Calu3 (cell line): ENCODE data around the gene DIP2A. TPM values are rescaled to one million over a fixed set of nuclear protein-coding genes. Genes with fewer than 3 reads are reported as not detected.

Experiments
- Bru-seq: library from RNA; stranded (reverse); fragments of 400-500 nt; gene quantifications from one replicate; lab custom pipeline; 2021; lab: Mats Ljungman, UMichigan
- BruChase-seq, 2 experiments: library from RNA; stranded (reverse); fragments of 400-500 nt; gene quantifications; one replicate each; lab custom pipeline; 2021; lab: Mats Ljungman, UMichigan
- BruUV-seq: library from RNA; stranded (reverse); fragments of 400-500 nt; replicated peaks from 2 replicates; lab custom pipeline; 2021; lab: Mats Ljungman, UMichigan
- CTCF ChIA-PET: fragments of 300-600 bp; sonication (Branson Sonifier 250); formaldehyde crosslinking; loops from one replicate; lab custom pipeline; 2022; ENCODE audit warnings: antibody characterized with exemption; lab: Charles Lee
- DNase-seq: peaks from one replicate; pipeline ENCODE4 v3.0.0; 2022
- H3K27ac Mint-ChIP-seq: one replicate; pipeline ENCODE4 v1.8.0; 2022; ENCODE audit warnings: mixed read lengths; ENCODE audit not compliant: unreplicated experiment
- H3K27me3 Mint-ChIP-seq: one replicate; pipeline ENCODE4 v1.8.0; 2022; ENCODE audit warnings: mixed read lengths; ENCODE audit not compliant: unreplicated experiment
- H3K36me3 Mint-ChIP-seq: one replicate; pipeline ENCODE4 v1.8.0; 2022; ENCODE audit warnings: mild to moderate bottlenecking, moderate library complexity, mixed read lengths; ENCODE audit not compliant: insufficient read depth, unreplicated experiment
- H3K4me1 Mint-ChIP-seq: one replicate; pipeline ENCODE4 v1.8.0; 2022; ENCODE audit warnings: mild to moderate bottlenecking, low read depth, mixed read lengths; ENCODE audit not compliant: unreplicated experiment
- H3K4me3 Mint-ChIP-seq: one replicate; pipeline ENCODE4 v1.8.0; 2022; ENCODE audit warnings: mild to moderate bottlenecking, low read depth, moderate library complexity, mixed read lengths; ENCODE audit not compliant: unreplicated experiment
- H3K9me3 Mint-ChIP-seq: one replicate; pipeline ENCODE4 v1.8.0; 2022; ENCODE audit warnings: low read depth, mixed read lengths; ENCODE audit not compliant: unreplicated experiment
- intact Hi-C: fragments of 100-400 bp; cut with micrococcal nuclease; formaldehyde crosslinking; loops from one replicate; pipeline ENCODE4 v1.10.0; 2022; ENCODE audit not compliant: unreplicated experiment
- long read RNA-seq: library from polyadenylated mRNA; stranded (forward); transcript quantifications from one replicate; pipeline ENCODE4 v2.0.0, GENCODE V29; 2022
- total RNA-seq: library from RNA; stranded (reverse); gene quantifications from 2 replicates; pipeline ENCODE4 v1.2.3, GENCODE V29; 2022
- TF ChIP-seq, protein P1 (sequence below): fragments of 200-600 bp; IDR thresholded peaks from one replicate; pipeline ENCODE4 v1.8.0; 2022; ENCODE audit warnings: antibody characterized with exemption; ENCODE audit not compliant: unreplicated experiment

DIP2A gene, protein sequence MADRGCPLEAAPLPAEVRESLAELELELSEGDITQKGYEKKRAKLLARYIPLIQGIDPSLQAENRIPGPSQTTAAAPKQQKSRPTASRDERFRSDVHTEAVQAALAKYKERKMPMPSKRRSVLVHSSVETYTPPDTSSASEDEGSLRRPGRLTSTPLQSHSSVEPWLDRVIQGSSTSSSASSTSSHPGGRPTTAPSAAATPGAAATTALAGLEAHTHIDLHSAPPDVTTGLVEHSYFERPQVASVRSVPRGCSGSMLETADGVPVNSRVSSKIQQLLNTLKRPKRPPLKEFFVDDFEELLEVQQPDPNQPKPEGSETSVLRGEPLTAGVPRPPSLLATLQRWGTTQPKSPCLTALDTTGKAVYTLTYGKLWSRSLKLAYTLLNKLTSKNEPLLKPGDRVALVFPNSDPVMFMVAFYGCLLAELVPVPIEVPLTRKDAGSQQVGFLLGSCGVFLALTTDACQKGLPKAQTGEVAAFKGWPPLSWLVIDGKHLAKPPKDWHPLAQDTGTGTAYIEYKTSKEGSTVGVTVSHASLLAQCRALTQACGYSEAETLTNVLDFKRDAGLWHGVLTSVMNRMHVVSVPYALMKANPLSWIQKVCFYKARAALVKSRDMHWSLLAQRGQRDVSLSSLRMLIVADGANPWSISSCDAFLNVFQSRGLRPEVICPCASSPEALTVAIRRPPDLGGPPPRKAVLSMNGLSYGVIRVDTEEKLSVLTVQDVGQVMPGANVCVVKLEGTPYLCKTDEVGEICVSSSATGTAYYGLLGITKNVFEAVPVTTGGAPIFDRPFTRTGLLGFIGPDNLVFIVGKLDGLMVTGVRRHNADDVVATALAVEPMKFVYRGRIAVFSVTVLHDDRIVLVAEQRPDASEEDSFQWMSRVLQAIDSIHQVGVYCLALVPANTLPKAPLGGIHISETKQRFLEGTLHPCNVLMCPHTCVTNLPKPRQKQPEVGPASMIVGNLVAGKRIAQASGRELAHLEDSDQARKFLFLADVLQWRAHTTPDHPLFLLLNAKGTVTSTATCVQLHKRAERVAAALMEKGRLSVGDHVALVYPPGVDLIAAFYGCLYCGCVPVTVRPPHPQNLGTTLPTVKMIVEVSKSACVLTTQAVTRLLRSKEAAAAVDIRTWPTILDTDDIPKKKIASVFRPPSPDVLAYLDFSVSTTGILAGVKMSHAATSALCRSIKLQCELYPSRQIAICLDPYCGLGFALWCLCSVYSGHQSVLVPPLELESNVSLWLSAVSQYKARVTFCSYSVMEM (N-terminal part only)
- total RNA-seq = 27.8 and 29.3 TPM in 2 replicates
- percentile 61 among the genes with signal in this experiment for Bru-seq, nascent RNA
- BruChase-seq, experiment 1, labeled RNA remaining after a 6-hour chase = percentile 58 among the genes with signal in this experiment
- percentile 62 among the genes with signal in this experiment for BruChase-seq, experiment 2, labeled RNA remaining after a 2-hour chase
- long read RNA-seq, partial matches to known transcripts = 5 of 13 reads
- long read RNA-seq, other reads (novel, unspliced or antisense) = 6 of 13 reads

DNA sequence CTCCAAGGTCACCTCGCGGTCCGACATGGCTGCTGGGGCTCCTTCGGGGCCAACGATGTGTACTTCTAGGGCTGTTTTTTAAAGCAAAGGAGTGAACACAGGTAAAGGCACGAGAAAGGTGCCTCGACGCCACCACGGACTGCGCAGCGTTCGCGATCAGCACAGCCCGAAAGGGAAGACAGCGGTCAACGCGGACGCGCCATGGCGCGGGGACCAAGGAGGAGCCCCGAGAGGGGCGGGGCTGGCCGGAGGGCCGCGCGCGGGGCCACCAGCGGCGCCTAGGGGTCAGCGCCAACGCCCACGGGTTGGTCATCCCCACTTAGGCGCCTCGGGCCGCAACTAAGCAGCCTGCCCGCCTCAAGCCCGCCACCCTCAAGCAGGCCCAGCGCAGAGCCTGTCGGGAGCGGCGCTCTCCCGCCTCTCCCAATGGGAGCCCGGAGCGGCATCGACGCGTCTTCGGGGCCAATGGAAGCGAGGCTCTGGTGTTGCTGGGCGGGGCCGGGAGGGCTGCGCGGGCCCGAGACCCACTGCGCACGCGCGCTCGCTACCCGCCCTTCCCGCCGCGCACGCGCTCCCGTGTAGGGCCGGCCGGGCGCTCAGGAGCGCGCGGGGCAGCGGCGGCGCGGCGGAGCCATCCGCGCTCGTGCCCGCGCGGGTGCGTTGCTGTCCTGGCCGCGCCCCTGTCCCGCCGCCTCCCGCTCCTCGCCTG lies at the start of gene DIP2A:
DIP2A (plus strand) TSS at position 577 of the 709 bp plus-strand sequence. CDS start 241 bp downstream, outside the sequence.
- peak within 1 kb of the TSS; percentile 61 for H3K27ac Mint-ChIP-seq
- peak within 1 kb of the TSS; percentile 74 for H3K4me3 Mint-ChIP-seq
- CTCF ChIA-PET = no interaction called here
- peaks cover 8% of the 10 kb centered on the region for H3K4me1 Mint-ChIP-seq
- intact Hi-C loops = no loop called here
- no peaks in the 10 kb centered on the region for H3K9me3 Mint-ChIP-seq
- TF ChIP-seq, protein P1, sequence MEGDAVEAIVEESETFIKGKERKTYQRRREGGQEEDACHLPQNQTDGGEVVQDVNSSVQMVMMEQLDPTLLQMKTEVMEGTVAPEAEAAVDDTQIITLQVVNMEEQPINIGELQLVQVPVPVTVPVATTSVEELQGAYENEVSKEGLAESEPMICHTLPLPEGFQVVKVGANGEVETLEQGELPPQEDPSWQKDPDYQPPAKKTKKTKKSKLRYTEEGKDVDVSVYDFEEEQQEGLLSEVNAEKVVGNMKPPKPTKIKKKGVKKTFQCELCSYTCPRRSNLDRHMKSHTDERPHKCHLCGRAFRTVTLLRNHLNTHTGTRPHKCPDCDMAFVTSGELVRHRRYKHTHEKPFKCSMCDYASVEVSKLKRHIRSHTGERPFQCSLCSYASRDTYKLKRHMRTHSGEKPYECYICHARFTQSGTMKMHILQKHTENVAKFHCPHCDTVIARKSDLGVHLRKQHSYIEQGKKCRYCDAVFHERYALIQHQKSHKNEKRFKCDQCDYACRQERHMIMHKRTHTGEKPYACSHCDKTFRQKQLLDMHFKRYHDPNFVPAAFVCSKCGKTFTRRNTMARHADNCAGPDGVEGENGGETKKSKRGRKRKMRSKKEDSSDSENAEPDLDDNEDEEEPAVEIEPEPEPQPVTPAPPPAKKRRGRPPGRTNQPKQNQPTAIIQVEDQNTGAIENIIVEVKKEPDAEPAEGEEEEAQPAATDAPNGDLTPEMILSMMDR = no peak
- peaks cover 24% of the 10 kb centered on the region for H3K36me3 Mint-ChIP-seq
- no TSS peak for BruUV-seq
- no peaks in the 10 kb centered on the region for H3K27me3 Mint-ChIP-seq
- peak; percentile 89 for DNase-seq

DNA sequence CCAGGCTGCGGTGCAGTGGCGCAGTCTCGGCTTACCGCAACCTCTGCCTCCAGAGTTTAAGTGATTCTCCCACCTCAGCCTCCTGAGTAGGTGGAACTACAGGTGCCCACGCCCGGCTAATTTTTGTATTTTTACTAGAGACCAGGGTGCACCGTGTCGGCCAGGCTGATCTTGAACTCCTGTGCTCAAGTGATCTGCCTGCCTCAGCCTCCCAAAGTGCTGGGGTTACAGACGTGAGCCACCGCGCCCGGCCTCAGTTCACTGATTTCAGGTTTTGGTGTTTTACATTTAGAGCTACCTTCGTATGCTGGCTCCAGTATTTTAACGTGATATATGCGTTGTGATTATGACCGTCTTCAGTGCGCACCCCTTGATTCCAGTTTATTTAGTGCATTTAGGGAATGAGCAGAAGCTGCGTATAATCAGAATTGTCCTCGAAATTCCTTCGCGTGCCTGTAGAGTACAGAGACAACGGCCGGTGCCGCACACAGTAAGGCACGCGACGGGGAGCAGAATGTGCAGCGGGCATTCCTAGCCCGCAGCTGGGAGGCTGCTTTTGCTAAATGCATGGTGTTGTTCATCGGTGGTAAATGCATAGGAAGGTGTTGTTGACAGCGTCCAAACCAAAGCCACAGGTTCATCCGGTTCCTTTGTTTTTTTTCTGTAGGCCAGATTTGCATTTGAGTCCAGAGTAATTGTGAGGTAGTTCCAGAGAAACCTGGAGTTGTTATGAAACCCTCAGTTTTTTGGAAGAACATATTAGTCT lies 48.9 kb upstream of the DIP2A start:
- Mint-ChIP-seq H3K4me1 (no peaks in the 10 kb centered on the region), H3K27ac (no peak overlapping the region), H3K27me3 (no peaks in the 10 kb centered on the region), H3K4me3 (no peak overlapping the region), H3K36me3 (peaks cover 4% of the 10 kb centered on the region), H3K9me3 (no peaks in the 10 kb centered on the region)
- intact Hi-C loops = no loop called here
- CTCF ChIA-PET = no interaction called here
- TF ChIP-seq, protein P1 = no peak
- no peak for DNase-seq
- BruUV-seq = no TSS peak

DNA sequence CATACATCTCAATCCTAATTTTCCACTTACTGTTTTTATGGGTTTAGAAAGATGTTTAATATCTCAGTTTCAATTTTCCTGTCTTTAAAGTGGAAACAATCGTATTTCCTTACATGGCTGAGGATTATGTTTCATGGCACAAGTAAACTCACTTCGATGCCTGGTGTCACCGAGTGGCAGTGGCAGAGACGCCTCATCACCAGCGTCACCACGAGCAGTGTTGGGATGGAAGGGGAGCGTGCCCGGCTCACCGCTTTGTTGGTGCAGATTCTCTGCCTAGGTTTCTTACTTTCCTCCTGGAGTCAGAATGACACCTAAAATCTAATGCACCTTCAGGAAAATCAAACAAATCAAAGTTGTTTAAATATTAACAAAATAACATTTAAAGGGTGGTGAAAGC lies 48.2 kb upstream of the DIP2A start:
- no peak for DNase-seq
- CTCF ChIA-PET = no interaction called here
- no peak overlapping the region for H3K4me3 Mint-ChIP-seq

More for the DNA sequence above, 48.2 kb upstream of the DIP2A start:
- H3K9me3 Mint-ChIP-seq = no peaks in the 10 kb centered on the region
- H3K4me1 Mint-ChIP-seq = no peaks in the 10 kb centered on the region
- TF ChIP-seq, protein P1 = no peak
- no peaks in the 10 kb centered on the region for H3K27me3 Mint-ChIP-seq
- no peak overlapping the region for H3K27ac Mint-ChIP-seq
- no TSS peak for BruUV-seq
- intact Hi-C loops = no loop called here
- H3K36me3 Mint-ChIP-seq = peaks cover 4% of the 10 kb centered on the region
